Esophagus (tissue), 2 donors: ENCODE results near the gene MNAT1. TPM values are rescaled to one million over a fixed set of nuclear protein-coding genes. Genes with fewer than 3 reads are reported as not detected.
A peak's percentile ranks its signal among the peaks of the same experiment; 100 is the strongest.

Experiments
- H3K27ac ChIP-seq, 2 donors: one replicate each; pipeline ENCODE4 v1.5.1; 2013; ENCODE audit warnings: low read depth in 2 of 2, mild to moderate bottlenecking in 2 of 2, inconsistent platforms in 1 of 2, low read length in 1 of 2, moderate library complexity in 1 of 2
- H3K27me3 ChIP-seq, 2 donors: one replicate each; pipeline ENCODE4 v1.6.1; 2013; ENCODE audit warnings: low read length in 2 of 2, control low read depth in 1 of 2, mild to moderate bottlenecking in 1 of 2; ENCODE audit not compliant: insufficient read depth in 2 of 2, control insufficient read depth in 1 of 2
- H3K36me3 ChIP-seq, 2 donors: one replicate each; pipeline ENCODE4 v1.6.1; 2013; ENCODE audit warnings: low read length in 1 of 2; ENCODE audit not compliant: control insufficient read depth in 2 of 2, insufficient read depth in 2 of 2
- H3K4me1 ChIP-seq, 2 donors: one replicate each; pipeline ENCODE4 v1.6.1; 2013; ENCODE audit warnings: low read length in 1 of 2; ENCODE audit not compliant: control insufficient read depth in 2 of 2, insufficient read depth in 2 of 2
- H3K4me3 ChIP-seq, 2 donors: one replicate each; pipeline ENCODE4 v1.5.1; 2013; ENCODE audit warnings: low read length in 2 of 2, mild to moderate bottlenecking in 2 of 2, low read depth in 1 of 2, moderate library complexity in 1 of 2
- H3K9me3 ChIP-seq, 2 donors: one replicate each; pipeline ENCODE4 v1.6.1; 2013; ENCODE audit warnings: mild to moderate bottlenecking in 2 of 2, low read depth in 1 of 2, low read length in 1 of 2, moderate library complexity in 1 of 2; ENCODE audit not compliant: control insufficient read depth in 2 of 2, insufficient read depth in 1 of 2
- whole genome bisulfite sequencing, 2 donors: extraction: QIAGEN DNeasy Blood & Tissue Kit; methylation state at CpG; one replicate each; pipeline ENCODE4 v1.1.7; 2013; 5-methylcytosine and 5-hydroxymethylcytosine counted together
- polyA plus RNA-seq, 2 donors: library from polyadenylated mRNA; stranded (reverse); fragments of 200-250 nt; gene quantifications; one replicate each; pipeline ENCODE4 v1.2.3, GENCODE V29; 2013
- donor health status: healthy with polysubstance abuse.
- donor health status: Bipolar disorder and iron deficiency.

Gene MNAT1
- polyA plus RNA-seq, 2 donors, result 13.4 to 18.1 TPM

DNA sequence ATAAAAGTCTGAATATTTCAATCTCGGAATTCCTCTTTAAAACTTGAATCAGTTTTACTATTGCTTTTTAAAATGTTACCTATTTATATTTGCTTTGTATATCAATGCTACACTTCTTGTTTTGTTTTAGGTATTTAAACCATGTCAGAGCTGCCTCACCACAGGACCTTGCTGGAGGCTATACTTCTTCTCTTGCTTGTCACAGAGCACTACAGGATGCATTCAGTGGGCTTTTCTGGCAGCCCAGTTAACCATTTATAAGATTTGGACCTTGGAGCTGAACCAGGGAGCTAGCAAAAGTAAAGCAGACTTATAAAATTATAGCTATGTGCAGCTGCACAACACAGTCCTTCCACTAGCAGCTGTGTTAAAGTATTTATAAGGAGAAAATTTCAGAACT is 233.5 kb downstream of the MNAT1 start:
- no peak overlapping the region for H3K4me3 ChIP-seq
- peaks cover 0 to 2% of the 10 kb centered on the region in 2 donors for H3K36me3 ChIP-seq
- no peaks in the 10 kb centered on the region for H3K27me3 ChIP-seq
- no peaks in the 10 kb centered on the region for H3K4me1 ChIP-seq
- H3K9me3 ChIP-seq, result no peaks in the 10 kb centered on the region
- H3K27ac ChIP-seq, result no peak overlapping the region
- WGBS, 2 donors, result 93 to 94% methylated on average over 1 of the region's 1 CpG

DNA sequence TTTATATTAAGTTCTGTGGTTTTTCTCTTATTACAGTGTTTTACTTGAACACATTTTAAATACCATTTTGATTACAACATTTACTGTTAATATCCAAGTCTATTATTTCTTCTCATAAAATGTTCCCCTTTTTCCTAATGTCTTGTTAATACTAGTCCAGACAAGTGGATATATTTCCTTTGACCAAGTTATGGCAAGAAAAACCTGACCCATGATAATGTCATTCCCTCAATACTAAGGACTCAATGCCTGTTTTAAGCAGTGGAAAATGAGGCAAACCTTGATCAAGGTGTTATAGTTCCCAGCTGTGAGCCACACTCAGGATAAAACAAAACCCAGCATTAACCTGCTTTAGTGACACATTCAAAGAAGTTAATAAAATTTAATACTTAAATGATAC is 234.1 kb downstream of the MNAT1 start:
- Histone ChIP-seq H3K27ac (no peak overlapping the region), H3K4me3 (no peak overlapping the region), H3K36me3 (peaks cover 0 to 2% of the 10 kb centered on the region in 2 donors), H3K4me1 (no peaks in the 10 kb centered on the region), H3K9me3 (no peaks in the 10 kb centered on the region), H3K27me3 (no peaks in the 10 kb centered on the region)

DNA sequence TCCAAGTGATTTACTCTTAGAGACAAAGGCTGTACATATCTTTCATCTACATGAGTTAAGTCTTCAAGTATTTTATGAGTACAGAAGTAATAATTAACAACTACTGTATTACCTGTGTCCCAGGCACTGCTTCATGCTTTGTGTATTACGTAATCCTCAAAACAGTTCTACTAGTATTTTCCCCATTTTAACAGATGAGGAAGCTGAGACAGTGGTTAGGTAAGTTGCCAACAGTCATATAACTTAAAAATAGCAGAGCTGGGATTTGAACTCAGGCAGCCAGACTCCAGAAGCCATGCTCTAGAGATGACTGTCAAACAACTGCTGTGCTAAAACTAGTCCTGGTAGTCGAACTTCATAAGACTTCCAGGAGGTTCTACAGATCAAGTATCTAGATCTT is 235.6 kb downstream of the MNAT1 start:
- no peak overlapping the region for H3K4me3 ChIP-seq
- WGBS, 2 donors, result 88 to 89% methylated on average over 2 of the region's 2 CpGs
- no peaks in the 10 kb centered on the region for H3K27me3 ChIP-seq
- H3K36me3 ChIP-seq, result peaks cover 0 to 2% of the 10 kb centered on the region in 2 donors
- no peaks in the 10 kb centered on the region for H3K9me3 ChIP-seq
- no peak overlapping the region for H3K27ac ChIP-seq
- no peaks in the 10 kb centered on the region for H3K4me1 ChIP-seq

DNA sequence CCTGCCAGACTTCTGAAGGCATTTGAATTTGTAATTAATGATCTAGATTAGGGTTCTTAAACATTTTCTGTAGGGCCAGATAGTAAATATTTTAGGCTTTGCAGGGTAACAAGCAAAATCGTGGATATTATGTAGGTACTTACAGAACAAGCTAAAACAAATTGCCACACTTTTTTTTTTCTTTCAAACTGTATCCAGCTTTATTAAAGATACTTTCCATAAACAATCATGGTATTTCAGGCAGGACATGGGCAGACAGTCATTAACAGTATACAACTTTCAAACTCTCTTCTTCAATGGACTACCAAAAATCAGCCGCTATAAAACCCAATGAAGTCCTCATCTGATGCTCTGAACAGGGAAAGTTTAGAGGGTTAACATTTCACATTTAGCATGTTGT is 236.7 kb downstream of the MNAT1 start:
- H3K27ac ChIP-seq, result no peak overlapping the region
- H3K36me3 ChIP-seq, result peaks cover 0 to 2% of the 10 kb centered on the region in 2 donors
- no peaks in the 10 kb centered on the region for H3K9me3 ChIP-seq
- no peak overlapping the region for H3K4me3 ChIP-seq
- no peaks in the 10 kb centered on the region for H3K4me1 ChIP-seq
- H3K27me3 ChIP-seq, result no peaks in the 10 kb centered on the region
- 22 to 27% methylated on average over 2 of the region's 2 CpGs for WGBS, 2 donors

DNA sequence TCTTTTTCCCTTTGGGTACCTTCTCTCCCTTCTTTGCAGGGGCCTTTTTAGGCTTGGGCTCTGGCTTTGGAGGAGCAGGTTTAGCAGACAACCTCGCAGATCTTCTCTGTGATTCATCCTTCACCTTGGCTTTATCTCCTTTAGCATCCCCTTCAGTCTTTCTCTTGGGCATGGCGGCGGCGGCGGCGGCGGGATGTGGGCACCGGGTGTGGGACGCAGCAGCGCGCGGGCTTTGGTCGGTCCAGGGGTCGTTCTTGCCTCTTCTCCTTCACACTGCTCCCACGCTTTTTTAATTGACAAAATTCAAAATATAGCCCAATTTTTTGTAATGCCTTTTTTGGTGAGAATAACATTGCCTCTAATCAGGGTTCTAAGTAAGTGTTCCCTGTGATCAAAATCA is 237.7 kb downstream of the MNAT1 start:
- WGBS, 2 donors, result 96 to 97% methylated on average over 15 of the region's 15 CpGs

DNA sequence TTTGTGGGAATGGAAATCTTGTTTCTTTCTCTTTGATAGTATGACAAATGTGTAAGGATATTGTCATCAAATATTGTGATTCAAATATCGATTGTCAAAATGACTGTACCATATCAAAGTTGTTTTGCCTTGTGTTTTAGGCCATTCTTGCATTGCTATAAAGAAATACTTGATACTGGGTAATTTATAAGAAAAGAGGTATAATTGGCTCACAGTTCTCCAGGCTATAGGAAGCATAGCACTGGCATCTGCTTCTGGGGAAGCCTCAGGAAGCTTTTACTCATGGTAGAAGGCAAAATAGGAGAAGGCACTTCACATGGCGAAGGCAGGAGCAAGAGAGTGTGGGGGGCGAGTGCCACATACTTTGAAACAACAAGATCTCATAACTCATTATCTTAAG is 238.5 kb downstream of the MNAT1 start:
- H3K36me3 ChIP-seq, result peaks cover 0 to 2% of the 10 kb centered on the region in 2 donors
- no peaks in the 10 kb centered on the region for H3K27me3 ChIP-seq
- no peaks in the 10 kb centered on the region for H3K4me1 ChIP-seq
- no peak overlapping the region for H3K4me3 ChIP-seq
- H3K27ac ChIP-seq, result no peak overlapping the region
- H3K9me3 ChIP-seq, result no peaks in the 10 kb centered on the region
- WGBS, 2 donors, result 95 to 96% methylated on average over 3 of the region's 3 CpGs

More for the DNA sequence above, 237.7 kb downstream of the MNAT1 start:
- Histone ChIP-seq H3K27ac (no peak overlapping the region), H3K27me3 (no peaks in the 10 kb centered on the region), H3K36me3 (peaks cover 0 to 2% of the 10 kb centered on the region in 2 donors), H3K9me3 (no peaks in the 10 kb centered on the region), H3K4me3 (no peak overlapping the region), H3K4me1 (no peaks in the 10 kb centered on the region)

DNA sequence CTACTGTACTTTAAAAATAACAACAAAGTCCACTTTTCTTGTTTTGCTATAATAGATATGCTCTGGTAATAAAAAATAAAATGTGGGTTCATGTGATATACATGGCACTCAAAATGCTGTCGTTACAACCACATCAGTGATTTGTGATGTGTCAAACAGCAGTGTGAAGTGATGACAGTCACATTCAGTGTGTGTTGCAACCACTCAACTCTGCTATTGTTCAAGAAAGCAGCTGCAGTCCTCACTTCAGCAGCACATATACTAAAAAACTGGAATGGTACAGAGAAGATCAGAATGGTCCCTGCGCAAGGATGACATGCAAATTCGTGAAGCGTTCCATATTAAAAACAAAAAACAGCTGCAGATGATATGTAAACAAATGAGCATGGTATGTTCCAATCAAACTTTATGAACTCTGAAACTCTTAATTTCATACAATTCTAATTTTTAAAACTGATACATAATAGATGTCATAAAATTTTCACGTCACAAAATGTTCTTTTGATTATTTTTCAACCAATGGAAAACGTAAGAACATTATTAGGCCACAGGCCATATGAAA is 239.6 kb downstream of the MNAT1 start:
- no peaks in the 10 kb centered on the region for H3K9me3 ChIP-seq
- H3K4me1 ChIP-seq, result no peaks in the 10 kb centered on the region
- peaks cover 0 to 2% of the 10 kb centered on the region in 2 donors for H3K36me3 ChIP-seq
- H3K4me3 ChIP-seq, result no peak overlapping the region
- 90% methylated on average over 6 of the region's 6 CpGs for WGBS, 2 donors
- no peaks in the 10 kb centered on the region for H3K27me3 ChIP-seq
- H3K27ac ChIP-seq, result no peak overlapping the region

DNA sequence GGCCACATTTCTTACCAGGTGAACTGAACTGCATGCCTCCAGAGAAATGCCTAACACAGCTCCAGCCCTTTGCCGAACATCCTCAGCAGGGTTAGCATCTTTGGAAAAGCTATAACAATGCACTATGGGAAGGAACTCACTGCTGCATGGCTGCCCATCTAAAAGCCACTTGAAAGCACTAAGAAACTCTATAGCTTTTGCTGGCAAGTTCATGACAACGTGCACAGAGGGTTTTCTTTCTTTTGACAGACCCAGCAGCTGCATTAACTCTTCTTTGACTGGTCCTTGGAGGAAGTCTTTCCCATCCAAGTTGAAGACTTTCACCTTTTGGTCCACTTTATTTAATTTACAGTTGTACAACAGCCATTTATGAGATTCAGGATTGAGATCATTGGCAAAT is 241.0 kb downstream of the MNAT1 start:
- 48 to 56% methylated on average over 2 of the region's 2 CpGs for WGBS, 2 donors
- Histone ChIP-seq H3K27me3 (no peaks in the 10 kb centered on the region), H3K9me3 (no peaks in the 10 kb centered on the region), H3K36me3 (peaks cover 0 to 2% of the 10 kb centered on the region in 2 donors), H3K27ac (no peak overlapping the region), H3K4me1 (no peaks in the 10 kb centered on the region), H3K4me3 (no peak overlapping the region)

DNA sequence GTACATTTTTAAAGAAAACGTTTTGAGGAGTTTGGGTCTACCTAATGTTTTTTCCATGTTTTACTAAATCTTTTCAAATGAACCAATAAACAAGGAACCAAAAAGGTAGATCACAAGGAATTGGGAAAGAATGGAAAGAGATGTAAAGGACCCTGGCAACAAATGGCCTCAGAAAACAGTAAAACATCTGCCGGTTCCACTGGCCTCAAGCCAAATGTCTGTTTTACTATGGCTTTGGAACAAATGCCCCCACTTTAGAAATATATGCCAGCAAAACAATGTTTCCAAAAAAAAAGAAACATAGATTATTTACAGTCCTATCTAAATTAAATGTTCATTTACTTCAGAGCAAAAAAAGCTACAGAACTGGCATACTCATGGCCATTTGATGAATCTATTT is 243.3 kb downstream of the MNAT1 start:
- H3K36me3 ChIP-seq, result no peaks in the 10 kb centered on the region
- no peak overlapping the region for H3K4me3 ChIP-seq
- no peak overlapping the region for H3K27ac ChIP-seq
- no peaks in the 10 kb centered on the region for H3K9me3 ChIP-seq
- H3K27me3 ChIP-seq, result no peaks in the 10 kb centered on the region
- WGBS, 2 donors, result 55 to 56% methylated on average over 2 of the region's 2 CpGs
- no peaks in the 10 kb centered on the region for H3K4me1 ChIP-seq

DNA sequence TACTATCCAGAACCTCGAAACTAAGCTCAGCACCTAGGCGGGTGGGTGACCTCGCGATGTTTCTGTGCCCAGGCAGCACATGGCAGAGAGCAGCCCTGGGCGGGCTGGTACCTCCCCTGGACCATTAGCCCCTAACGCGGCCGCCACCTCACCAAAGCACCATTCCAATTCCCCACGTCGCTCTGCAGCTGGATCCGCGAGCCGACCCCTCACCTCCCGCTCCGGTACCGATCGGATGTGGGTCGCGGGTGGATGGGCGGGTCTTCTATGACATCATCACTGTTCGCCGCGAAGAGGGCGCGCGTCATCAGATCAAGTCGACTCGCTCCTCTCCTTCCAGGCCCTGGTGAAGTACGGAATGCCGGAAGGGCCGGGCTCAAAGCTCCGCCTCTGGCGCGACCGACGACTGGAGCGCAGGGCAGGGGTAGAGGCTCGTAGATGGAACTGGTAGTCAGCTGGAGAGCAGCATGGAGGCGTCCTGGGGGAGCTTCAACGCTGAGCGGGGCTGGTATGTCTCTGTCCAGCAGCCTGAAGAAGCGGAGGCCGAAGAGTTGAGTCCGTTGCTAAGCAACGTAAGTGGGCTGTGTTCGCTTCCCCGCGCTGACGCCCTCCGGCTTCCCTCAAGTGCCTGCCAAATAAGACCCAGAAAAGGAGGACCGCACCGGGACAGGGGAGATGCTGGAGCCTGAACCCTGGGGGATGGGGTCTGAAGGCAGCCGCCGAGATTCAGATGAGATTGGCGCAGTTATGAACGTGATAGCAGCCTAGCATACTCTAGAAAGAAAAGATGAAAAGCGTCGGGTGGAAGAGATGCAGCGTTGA is 246.5 kb downstream of the MNAT1 start, which contains the start of the genes SLC38A6 and TRMT5:
Gene SLC38A6, plus strand, starts transcription at position 435 of the 822 bp plus-strand sequence. Its CDS starts 33 bp downstream, at position 468.
Gene TRMT5, minus strand, starts transcription at position 269 of the 822 bp plus-strand sequence. Its CDS starts 106 bp downstream, at position 163.
- Histone ChIP-seq H3K4me3 (peak within 1 kb of the TSS; percentile 79 to 99), H3K27ac (peak within 1 kb of the TSS; percentile 72 to 91), H3K27me3 (no peaks in the 10 kb centered on the region), H3K4me1 (no peaks in the 10 kb centered on the region), H3K9me3 (no peaks in the 10 kb centered on the region), H3K36me3 (no peaks in the 10 kb centered on the region)
- WGBS, 2 donors, result 0 to 1% methylated on average over 59 of the region's 59 CpGs
